CD4-positive, alpha-beta T cell treated with Interferon alpha-2 for 1 hour (primary cell): ENCODE results near the gene ST6GAL1.
"Not testable (repeated sequence)": the region's sequence is repeated elsewhere in the genome, so short reads cannot be mapped to it uniquely, and the experiment has no call there.

Experiments
- DNase-seq, 2 donors: peaks; one replicate each; pipeline ENCODE4 v3.0.0-alpha.2; 2020 to 2022

Gene ST6GAL1

DNA sequence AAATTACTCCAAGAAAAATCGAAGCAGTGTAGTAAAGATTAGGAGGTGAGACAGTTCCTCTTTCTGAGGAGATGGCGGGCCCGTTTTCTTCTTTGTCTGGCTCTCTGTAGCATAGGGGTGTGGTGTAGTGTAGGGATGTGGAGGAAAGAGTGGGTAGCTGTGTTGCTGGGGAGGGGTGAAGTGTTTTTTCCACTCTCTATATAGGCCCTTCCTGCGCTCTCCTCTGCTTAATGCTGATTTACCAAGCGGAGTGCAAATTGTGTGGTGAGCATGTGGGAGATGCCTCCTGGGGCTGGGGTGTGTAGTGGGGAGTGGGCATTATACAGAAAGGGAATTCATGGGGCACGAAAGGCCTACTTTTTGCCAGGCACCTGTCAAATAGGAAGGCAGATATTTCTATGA is 94.9 kb downstream of the ST6GAL1 start:
- peak; percentile 47 to 52 for DNase-seq

DNA sequence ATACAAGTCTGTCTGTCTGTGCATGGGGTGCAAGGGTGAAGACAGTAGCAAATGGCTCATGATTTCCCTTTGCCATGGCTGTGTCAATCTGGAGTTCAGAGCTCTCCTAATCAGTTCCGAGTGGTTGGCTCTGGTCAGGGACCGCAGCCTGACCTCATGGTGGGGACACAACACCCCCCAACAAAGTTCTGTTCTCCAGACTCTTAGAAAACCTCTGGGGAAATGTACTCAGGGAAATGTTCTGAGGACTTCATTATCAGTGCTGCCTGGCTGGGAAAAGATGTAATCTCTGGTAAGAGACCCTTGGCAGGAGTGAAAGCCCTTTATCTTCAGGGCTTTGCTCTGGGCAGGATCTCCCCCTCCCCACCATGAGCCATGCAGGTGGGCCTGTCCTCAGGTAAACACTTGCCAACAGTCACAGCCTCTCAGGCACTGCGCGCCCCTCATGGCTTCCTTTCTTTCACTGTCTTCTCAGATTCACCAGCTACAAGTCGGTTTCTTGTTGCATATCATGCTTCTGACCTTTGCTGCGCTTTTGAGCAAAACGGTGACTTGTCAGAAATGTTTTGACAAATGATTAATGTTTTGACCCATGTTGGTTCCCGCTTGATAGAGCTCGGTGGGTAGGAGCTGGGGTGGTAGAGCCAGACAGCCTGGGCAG is 95.5 kb downstream of the ST6GAL1 start:
- no peak for DNase-seq

DNA sequence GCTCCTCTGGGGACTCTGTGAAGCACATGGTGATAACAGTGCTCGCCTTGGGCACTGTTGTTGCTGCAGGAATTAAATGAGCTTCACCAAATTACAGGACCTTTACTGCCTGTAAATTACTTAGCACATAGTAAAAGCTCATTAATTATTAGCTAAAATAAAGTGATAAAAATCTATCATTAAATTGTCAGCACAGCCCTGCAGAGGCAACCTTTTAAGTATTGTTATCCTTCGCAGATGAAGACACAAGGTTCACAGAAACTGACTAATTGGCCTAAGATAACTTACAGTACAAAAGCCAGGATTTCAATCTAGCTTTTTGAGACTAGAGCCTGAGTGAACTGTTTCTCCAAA is 96.0 kb downstream of the ST6GAL1 start:
- no peak for DNase-seq

DNA sequence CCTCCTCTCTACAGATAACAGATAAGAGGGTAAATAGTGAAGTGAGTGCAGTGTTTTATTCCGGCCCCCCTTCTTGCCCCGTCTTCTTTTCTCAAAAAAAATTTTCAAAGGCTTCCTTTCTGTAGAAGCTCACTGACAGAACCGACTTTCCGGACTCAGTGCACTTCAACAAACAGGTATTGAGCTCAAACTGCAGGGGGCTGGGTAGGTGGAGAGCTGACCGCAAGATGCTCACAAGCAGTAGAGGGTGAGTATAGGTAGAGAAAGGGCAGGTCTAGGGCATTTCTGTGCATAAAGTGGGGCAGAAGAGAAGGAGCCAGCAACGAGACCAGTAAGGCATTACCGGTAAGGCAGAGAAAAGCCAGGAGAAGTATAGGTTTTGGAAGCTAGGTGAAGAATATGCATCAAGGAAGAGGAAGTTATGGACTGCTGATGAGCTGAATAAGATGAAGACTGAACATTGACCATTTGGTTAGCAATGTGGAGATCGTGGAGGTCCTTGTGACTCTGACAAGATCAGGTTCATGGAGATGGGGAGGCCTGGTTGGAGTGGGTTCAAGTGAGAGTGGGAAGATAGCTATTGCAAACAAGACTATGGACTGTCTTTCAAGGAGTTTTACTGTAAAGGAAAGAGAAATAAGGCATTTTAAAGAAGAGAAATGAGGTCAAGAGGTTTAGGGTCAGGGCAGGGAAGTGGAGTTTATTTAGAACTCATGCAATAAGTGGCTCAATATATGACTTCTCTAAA is 97.4 kb downstream of the ST6GAL1 start:
- DNase-seq = peak; percentile 81 to 87

DNA sequence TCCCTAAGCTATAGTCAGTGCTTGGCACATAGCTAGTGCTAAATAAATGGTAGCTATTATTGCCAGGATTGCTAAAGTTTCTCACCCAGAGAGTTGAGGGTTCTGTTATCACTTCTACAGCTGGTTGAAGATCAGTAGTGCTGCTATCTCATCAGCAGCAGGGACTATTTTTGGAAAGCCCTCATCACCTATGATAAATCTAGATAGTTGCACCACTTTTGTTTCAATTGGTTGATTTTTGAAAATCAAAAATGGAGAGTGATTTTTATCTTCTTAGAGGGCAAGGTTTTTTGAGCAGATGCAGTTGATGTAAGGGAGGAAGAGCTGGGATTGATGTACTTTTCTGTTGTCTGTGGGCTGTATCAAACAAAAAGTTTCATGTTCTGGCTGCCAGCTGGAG is 101.6 kb downstream of the ST6GAL1 start:
- no peak for DNase-seq

DNA sequence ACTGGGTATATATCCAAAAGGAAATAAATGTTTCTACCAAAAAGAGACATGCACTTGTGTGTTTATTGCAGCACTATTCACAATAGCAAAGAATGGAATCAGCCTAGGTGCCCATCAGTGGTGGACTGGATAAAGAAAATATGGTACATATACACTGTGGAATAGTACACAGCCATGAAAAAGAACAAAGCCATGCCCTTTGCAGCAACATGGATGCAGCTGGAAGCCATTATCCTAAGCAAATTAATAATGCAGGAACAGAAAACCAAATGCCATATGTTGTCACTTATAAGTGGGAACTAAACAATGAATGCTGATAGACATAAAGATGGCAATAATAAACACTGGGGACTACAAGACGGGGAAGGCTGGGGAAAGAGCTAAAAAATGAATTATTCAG is 106.1 kb downstream of the ST6GAL1 start:
- no peak for DNase-seq

DNA sequence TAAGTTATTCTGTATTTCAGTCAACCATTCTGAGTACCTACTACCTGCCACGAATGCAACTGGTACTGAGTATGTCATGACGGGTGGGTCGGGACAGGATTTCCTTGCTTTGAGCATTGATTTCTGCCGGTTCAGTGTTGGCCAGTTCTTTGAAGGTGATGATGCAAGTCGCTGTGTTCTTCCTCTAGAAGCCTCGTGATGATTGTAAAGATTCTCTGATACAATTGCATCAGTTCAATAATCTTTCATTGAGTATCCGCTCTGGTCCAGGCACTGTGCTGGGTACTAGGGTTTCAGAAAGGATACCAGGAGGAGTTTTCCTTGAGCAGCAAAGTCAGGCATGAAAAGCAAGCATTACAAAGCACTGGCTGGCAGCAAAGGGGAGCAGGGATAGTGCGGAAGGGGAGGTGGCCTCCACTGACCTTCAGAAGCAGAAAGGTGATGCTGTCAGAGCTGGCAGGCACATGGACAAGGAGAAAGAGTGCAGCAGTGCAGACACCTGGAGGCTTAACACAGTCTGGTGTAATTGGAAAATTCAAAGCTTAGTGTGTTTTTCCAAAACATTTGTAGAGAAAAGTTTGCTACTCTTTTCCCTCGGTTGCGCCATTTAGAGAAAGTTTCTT is 108.9 kb downstream of the ST6GAL1 start:
- no peak for DNase-seq

DNA sequence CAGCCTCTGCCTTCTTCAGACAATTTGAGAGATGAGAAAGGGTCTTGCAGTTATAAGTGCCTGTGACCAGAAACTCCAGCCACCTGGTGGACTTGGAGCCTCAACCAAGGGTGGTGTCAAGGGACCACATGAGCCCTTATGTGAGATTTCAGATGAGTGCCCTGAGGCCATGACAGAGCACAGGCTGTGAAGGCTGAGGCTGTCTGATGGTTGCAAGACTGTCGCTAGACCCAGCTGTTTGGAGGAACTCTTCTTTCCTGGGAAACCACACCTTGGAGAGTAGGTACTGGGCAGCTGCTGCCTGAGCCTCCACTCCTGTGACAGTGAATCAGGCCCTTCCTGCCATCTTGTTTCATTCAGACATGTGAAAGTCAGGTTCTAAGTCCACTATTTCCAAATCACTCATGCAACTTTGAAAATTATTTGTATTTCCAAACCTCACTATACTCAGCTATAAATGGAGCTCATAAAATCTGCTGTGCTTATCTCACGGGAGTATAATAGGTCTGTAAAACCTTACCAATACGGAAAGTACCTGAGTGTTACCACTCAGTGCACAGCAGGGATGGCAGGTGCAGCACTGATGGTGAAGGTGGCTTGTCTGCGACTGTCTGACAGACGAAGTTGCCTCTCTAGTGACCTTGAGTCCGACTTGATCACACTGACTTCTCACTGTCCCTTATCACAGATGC is 109.5 kb downstream of the ST6GAL1 start:
- DNase-seq = no peak

DNA sequence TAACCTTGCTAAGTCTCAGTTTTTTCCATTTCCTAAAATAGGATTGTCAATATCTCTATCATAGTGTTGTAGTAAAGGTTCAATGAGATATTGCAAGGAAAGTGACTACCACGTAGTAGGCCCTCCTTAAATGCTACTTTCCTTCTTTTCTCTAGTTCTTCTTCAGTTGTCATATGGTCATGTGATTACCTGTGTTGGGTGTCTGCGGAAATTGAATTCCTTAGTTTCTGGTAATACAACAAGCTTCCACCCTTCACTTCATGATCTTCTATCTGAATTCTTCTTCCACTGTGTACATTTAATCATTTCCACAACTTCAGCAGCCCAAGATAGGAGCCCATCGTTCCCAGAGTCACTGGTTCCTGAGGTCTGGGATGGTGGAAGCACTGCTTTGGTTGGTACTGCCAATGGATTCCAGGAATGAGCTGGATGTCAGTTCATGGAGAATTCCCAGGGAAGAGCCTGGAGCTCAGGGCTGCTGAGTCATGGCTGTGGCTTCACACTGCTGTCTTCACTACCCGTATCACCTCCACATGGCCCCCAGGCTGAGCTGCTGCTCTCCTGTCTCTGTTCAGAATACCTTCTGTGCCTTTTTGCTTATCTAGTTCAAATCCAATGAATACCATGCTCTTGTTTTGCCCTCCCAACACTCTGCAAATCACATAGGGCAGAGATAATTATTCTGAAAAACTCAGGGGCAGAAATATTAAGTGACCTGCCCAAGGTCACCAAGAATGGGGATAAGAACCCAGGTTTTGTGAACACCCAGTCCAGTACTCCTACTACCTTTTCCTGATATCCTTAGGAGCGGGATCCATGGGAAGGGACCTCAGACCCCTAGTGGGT is 110.4 kb downstream of the ST6GAL1 start:
- DNase-seq = no peak

DNA sequence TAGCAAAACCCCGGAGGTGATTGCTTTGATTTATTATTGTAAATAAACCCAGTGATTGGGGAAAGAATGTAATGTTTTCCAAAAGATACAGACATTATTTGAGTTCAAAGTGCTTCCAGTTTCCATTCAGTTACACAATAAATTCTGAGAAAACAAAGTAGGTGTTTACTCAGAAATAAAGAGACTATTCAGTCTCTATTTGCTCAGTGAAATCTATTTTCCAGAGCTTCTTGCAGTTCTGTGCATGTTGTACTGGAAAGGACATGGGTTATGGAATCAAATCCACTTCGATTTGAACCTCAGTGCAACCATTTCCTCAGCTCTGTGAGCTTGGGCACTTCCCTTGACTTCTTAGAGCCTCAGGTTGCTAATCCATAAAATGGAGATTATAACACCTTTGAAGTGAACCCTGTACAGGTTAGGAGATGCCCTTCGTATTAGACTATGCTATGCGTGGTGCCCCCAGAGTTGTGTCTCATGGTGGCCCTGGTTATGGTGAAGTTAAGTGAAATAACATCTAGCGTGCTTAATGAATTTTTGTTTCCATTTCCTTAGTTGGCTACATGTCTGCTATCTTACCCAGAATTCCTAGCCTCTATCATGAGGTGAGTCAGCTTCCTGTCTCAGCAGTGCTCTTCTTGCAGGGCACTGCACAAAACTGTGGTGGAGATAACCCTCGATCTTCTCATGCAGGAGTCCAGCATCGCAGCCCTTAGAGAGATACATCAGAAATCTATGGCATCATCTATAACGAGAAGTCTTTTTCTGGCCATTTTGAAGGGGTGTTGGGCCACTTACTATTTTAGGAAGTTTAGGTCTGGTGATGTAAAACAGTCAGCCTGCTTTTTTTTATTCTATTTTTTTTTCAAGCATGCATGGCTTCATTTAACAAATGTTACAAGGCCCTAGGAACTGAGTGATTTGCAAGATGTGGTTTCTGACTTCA is 111.3 kb downstream of the ST6GAL1 start:
- peak; percentile 35 to 71 for DNase-seq

DNA sequence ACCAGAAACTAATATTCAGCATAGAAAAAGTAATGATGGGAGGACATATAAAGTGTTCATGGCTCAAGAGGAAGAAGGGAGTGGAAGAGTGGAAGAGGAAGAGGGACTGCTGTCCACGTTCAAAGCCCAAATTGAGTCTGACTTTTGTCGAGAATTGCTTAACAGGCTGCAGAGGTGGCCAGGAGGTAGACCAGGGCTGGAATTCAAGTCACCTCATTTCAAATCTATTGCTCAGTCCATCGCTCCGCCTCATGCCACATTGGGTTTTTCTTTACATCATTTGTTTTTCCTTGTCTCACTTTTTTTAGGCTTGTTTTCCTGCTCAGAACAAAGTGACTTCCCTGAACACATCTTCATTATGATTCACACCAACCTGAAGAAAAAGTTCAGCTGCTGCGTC is 112.0 kb downstream of the ST6GAL1 start:
- DNase-seq = no peak

DNA sequence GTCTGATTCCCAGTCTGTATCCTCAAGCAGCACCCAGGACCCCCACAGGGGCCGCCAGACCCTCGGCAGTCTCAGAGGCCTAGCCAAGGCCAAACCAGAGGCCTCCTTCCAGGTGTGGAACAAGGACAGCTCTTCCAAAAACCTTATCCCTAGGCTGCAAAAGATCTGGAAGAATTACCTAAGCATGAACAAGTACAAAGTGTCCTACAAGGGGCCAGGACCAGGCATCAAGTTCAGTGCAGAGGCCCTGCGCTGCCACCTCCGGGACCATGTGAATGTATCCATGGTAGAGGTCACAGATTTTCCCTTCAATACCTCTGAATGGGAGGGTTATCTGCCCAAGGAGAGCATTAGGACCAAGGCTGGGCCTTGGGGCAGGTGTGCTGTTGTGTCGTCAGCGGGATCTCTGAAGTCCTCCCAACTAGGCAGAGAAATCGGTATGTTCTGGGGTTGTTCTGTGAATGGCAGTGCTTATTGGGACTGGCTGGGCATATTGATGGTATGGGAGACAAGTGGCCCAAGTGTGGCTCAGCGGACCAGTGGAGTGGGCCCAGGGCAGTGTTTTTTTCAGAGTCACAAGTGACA is 112.6 kb downstream of the ST6GAL1 start:
- DNase-seq = no peak

DNA sequence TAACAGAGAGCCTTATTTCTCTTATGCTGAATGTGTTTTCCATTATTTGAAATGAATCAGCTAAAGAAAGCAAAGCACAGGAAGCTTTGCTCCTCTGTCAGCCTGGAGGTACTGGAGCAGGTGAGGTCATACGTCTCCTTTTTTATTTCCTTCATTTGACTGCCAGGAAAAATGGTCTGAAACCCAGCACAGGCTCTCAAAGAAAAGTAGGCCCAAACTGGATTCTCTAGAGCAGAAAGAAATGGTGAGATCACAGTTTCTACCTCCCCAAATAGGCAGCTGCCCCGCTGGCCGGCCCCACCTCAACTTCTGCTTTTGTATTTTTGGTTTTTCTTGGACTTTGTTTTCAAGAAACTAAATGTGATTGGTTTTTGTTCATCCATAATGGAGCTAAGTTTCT is 113.9 kb downstream of the ST6GAL1 start:
- peak in 1 of 2 donors; percentile 39 for DNase-seq

DNA sequence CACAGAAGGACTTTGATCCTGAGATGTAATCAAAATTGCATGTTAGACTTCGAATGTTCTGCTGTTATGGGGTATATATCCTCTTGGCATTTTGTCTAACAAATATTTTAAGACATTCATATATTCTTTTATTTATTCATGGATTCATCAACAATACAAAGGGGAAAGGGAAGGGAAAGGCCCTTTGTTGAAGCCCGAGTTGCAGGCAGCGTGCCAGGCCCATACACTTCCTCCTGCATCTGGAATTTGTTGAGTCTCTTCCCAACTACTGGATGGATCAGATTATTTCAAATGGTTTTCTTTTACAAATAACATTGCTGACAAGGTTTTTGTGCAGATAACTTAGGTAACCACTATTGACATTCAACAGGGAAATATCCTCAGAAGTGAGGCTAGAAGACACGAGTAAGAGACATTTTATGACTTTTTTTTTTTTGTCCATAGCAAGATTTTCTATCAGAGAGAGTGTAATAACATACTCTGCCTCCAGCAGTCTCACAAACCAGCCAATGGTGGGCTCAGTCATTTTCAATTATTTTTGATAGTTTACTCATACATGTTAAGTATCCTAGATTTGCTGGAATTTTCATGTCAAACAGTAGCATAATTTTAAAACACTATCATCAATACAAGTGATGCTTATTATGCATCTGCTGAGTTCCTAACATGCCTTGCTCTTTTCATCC is 114.7 kb downstream of the ST6GAL1 start:
- DNase-seq = no peak

DNA sequence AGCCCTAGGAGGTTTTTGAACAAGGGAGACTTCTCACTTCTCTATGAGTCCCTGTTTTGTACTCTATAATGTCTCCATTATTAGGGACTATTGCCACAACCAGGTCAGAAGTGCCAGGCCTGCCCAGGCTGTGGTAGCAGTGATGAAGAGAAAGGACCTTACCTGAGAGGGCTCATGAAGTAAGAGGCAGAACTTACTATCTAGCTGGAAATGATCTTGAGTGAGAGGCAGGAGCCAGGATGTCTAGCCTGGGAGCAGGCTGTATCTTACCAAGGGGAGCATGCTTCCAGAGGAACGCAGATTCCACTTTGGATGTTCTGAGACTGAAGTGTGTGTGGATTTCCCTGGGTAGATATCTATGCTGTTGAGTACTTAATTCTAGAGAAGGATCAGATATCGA is 115.7 kb downstream of the ST6GAL1 start:
- DNase-seq = no peak

DNA sequence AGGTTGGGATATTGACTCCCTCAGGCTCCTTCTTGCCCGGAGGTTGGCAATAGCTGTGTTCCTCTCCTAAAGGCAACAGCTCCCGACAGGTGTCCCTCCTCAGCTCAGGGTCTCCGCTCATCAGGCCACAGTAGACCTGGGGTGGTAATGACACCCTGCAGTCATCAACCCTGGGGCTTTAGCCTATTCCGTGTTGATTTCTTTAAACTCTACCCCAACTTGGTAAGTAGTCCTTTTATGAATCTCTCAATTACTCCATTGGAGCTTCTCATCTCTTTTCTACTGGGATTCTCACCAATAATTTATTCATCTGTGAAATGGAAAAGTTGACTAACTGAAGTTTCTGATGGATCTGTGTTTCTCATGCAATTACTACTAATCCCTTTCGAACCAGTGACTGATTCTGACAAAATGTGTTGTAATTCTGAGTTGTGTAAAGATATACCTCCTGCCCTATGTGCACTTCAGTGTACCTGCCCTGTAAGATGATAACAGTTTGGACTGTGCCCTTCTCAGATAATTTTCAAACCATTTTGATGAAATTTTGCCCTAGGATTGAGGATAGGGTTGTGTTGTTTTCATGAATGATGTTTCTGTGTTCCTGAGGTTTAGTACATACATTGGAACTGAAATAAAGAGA is 119.3 kb downstream of the ST6GAL1 start:
- no peak for DNase-seq

DNA sequence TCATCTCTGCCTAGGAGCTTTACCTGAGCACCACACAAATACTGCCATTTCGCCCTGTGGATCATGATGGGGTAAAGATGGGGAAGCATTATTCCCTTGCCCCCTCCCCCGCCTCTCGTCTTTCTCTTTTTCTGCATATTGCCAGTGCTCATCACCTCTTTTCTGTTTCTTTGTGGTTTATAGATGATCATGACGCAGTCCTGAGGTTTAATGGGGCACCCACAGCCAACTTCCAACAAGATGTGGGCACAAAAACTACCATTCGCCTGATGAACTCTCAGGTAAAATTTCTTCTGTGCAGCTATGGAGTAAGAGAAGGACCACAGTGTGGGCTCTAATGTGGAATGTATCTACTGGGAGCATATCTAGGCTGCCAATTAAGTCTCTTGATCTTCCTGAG is 120.7 kb downstream of the ST6GAL1 start:
- DNase-seq = no peak

DNA sequence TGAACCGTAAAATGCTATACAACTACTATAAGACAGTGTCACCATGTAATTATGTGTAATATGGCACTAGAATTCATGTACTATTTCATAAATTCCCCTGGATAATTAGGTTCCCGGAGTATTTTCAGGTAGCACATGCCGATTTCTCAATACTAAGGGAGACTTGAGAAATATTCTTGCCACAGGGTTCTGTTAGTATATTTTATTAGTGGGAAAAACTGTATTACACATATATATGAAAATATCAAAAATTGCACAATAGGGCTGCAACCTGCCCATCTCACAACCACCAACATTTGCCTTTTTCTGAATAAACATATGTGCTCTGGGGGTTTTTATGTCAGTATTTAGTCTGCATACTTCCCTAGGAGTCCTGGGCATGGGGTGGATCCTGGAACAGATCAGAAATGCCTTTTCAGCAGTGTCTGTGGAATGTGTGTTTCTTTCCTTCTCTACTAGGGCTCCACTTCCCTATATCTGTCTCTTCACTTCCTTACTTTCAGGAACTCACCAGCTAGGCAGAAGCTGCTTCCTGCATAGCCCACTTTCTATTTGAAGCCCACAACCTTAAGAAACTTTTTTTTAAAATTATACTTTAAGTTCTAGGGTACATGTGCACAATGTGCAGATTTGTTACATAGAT is 121.5 kb downstream of the ST6GAL1 start:
- DNase-seq = no peak

DNA sequence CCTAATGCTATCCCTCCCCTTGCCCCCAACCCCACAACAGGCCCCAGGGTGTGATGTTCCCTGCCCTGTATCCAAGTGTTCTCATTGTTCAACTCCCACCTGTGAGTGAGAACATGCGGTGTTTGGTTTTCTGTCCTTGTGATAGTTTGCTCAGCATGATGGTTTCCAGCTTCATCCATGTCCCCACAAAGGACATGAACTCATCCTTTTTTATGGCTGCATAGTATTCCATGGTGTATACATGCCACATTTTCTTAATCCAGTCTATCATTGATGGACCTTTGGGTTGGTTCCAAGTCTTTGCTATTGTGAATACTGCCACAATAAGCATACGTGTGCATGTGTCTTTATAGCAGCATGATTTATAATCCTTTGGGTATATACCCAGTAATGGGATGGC is 122.1 kb downstream of the ST6GAL1 start:
- not testable (repeated sequence) for DNase-seq
